Testis (tissue), 3 donors: ENCODE results near the gene PPY. TPM values are rescaled to one million over a fixed set of nuclear protein-coding genes. Genes with fewer than 3 reads are reported as not detected.

ENCODE experiments used
- DNase-seq: peaks from one replicate; pipeline ENCODE4 v3.0.0-alpha.2; 2019
- H3K27ac ChIP-seq, 2 donors: fragments of 200-600 bp; sonication (generic); one replicate each; pipeline ENCODE4 v1.5.1; 2019
- H3K27me3 ChIP-seq: fragments of 200-600 bp; sonication (generic); one replicate; pipeline ENCODE4 v1.5.1; 2019
- H3K36me3 ChIP-seq: fragments of 200-600 bp; sonication (generic); one replicate; pipeline ENCODE4 v1.5.1; 2017; ENCODE audit warnings: low read depth; ENCODE audit errors: missing control alignments
- H3K4me1 ChIP-seq: fragments of 200-600 bp; sonication (generic); one replicate; pipeline ENCODE4 v1.5.1; 2019
- H3K4me3 ChIP-seq, 2 donors: fragments of 200-600 bp; sonication (generic); one replicate each; pipeline ENCODE4 v1.5.1; 2017 to 2019
- H3K9me3 ChIP-seq: fragments of 200-600 bp; sonication (generic); one replicate; pipeline ENCODE4 v1.5.1; 2017
- POLR2A ChIP-seq: fragments of 450-650 bp; IDR thresholded peaks from one replicate; pipeline ENCODE4 v1.6.1; 2017; ENCODE audit warnings: antibody characterized with exemption, mild to moderate bottlenecking, moderate library complexity
- WGBS, 2 donors: methylation state at CpG; one replicate each; pipeline ENCODE4 v1.1.5; 2018; 5-methylcytosine and 5-hydroxymethylcytosine counted together
- intact Hi-C: fragments of 100-400 bp; cut with DNase I; formaldehyde crosslinking; loops from one replicate; pipeline ENCODE4 v1.15.1; 2023; ENCODE audit warnings: low total_unique reads
- polyA plus RNA-seq: library from polyadenylated mRNA; stranded (reverse); fragments of 350-450 nt; fragmentation: Illumina TruSeq; extraction: RNeasy Lipid Tissue Mini Kit (QIAGEN cat#74804); gene quantifications from one replicate; pipeline ENCODE4 v1.2.3, GENCODE V29; 2014; ENCODE audit warnings: low read depth, low replicate concordance; ENCODE audit not compliant: insufficient read depth
- total RNA-seq, 2 donors: library from RNA; depleted of rRNA; stranded (reverse); fragments of >200 nt; gene quantifications; one replicate each; pipeline ENCODE4 v1.2.3, GENCODE V29; 2016
- TF ChIP-seq, protein P1 (sequence below), 3 experiments: fragments of 450-650 bp in 2 of 3; fragments of 200-600 bp in 1 of 3; sonication (generic) in 1 of 3; IDR thresholded peaks; one replicate each; pipeline ENCODE4 v1.5.1; 2016 to 2019; ENCODE audit warnings: antibody characterized with exemption in 3 of 3, mild to moderate bottlenecking in 2 of 3, moderate library complexity in 1 of 3

Gene PPY
- total and polyA plus RNA-seq, 3 donors from 2014 or later, result 0.99 TPM; not detected in 2

GRCh38 chr17:43920500-43921095 is 21.7 kb downstream of the PPY start:
- no peak for DNase-seq
- peaks cover 9% of the 10 kb centered on the region for H3K4me1 ChIP-seq
- no peak overlapping the region for H3K27ac ChIP-seq
- WGBS, 2 donors, result 60 to 77% methylated on average over 6 to 10 of the region's 10 CpGs
- no peaks in the 10 kb centered on the region for H3K9me3 ChIP-seq
- no peaks in the 10 kb centered on the region for H3K27me3 ChIP-seq
- no peak overlapping the region for H3K4me3 ChIP-seq
- TF ChIP-seq, protein P1, sequence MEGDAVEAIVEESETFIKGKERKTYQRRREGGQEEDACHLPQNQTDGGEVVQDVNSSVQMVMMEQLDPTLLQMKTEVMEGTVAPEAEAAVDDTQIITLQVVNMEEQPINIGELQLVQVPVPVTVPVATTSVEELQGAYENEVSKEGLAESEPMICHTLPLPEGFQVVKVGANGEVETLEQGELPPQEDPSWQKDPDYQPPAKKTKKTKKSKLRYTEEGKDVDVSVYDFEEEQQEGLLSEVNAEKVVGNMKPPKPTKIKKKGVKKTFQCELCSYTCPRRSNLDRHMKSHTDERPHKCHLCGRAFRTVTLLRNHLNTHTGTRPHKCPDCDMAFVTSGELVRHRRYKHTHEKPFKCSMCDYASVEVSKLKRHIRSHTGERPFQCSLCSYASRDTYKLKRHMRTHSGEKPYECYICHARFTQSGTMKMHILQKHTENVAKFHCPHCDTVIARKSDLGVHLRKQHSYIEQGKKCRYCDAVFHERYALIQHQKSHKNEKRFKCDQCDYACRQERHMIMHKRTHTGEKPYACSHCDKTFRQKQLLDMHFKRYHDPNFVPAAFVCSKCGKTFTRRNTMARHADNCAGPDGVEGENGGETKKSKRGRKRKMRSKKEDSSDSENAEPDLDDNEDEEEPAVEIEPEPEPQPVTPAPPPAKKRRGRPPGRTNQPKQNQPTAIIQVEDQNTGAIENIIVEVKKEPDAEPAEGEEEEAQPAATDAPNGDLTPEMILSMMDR (IDR thresholded peaks at IDR 0.05), result no peak
- TF ChIP-seq POLR2A, result no peak
- H3K36me3 ChIP-seq, result no peaks in the 10 kb centered on the region
- intact Hi-C loops, result no loop called here

DNA sequence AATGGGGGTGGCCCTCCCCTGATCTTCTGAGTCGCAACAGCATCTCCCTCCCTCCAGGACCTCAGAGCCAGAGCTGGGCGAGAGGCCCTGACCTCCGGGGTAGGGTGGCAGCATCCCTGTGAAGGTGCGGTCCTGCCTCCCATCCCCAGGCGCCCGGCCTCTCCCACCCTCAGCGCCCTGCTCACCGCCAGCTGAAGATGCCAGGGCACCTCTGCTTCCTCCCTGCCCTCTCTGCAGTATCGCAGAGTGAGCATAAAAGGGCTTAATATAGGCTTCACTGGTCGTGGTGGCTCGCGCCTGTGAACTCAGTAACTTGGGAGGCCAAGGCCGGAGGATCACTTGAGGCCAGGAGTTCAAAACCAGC is 24.3 kb downstream of the PPY start:
- H3K27me3 ChIP-seq, result no peaks in the 10 kb centered on the region

GRCh38 chr17:43917348-43918025 is 24.8 kb downstream of the PPY start:
- Histone ChIP-seq H3K27me3 (no peaks in the 10 kb centered on the region), H3K36me3 (no peaks in the 10 kb centered on the region), H3K4me3 (peak overlapping the region; percentile 26 to 53), H3K4me1 (peaks cover 9% of the 10 kb centered on the region), H3K9me3 (no peaks in the 10 kb centered on the region), H3K27ac (peak overlapping the region in 1 of 2 donors; percentile 24)
- intact Hi-C loops, result no loop called here
- TF ChIP-seq POLR2A, result no peak
- TF ChIP-seq, protein P1 (IDR thresholded peaks at IDR 0.05), result peak in 2 of 3 experiments; percentile 39 to 46
- peak; percentile 70 for DNase-seq
- 16 to 17% methylated on average over 24 to 43 of the region's 43 CpGs for WGBS, 2 donors

More for the DNA sequence above, 24.3 kb downstream of the PPY start:
- Histone ChIP-seq H3K27ac (no peak overlapping the region), H3K4me3 (peak overlapping the region; percentile 26 to 53), H3K4me1 (peaks cover 9% of the 10 kb centered on the region), H3K9me3 (no peaks in the 10 kb centered on the region), H3K36me3 (no peaks in the 10 kb centered on the region)
- intact Hi-C loops, result no loop called here
- TF ChIP-seq, protein P1 (IDR thresholded peaks at IDR 0.05), result peak in 1 of 3 experiments; percentile 2
- no peak for TF ChIP-seq POLR2A
- WGBS, 2 donors, result 50 to 74% methylated on average over 4 to 13 of the region's 13 CpGs
- DNase-seq, result no peak

GRCh38 chr17:43917016-43917347 is 25.3 kb downstream of the PPY start:
- H3K4me1 ChIP-seq, result peaks cover 9% of the 10 kb centered on the region
- H3K27ac ChIP-seq, result no peak overlapping the region
- intact Hi-C loops, result no loop called here
- H3K9me3 ChIP-seq, result no peaks in the 10 kb centered on the region
- H3K27me3 ChIP-seq, result no peaks in the 10 kb centered on the region
- 68 to 75% methylated on average over 5 to 8 of the region's 8 CpGs for WGBS, 2 donors
- no peaks in the 10 kb centered on the region for H3K36me3 ChIP-seq
- peak overlapping the region in 1 of 2 donors; percentile 53 for H3K4me3 ChIP-seq
- no peak for DNase-seq
- TF ChIP-seq POLR2A, result no peak
- TF ChIP-seq, protein P1 (IDR thresholded peaks at IDR 0.05), result no peak

DNA sequence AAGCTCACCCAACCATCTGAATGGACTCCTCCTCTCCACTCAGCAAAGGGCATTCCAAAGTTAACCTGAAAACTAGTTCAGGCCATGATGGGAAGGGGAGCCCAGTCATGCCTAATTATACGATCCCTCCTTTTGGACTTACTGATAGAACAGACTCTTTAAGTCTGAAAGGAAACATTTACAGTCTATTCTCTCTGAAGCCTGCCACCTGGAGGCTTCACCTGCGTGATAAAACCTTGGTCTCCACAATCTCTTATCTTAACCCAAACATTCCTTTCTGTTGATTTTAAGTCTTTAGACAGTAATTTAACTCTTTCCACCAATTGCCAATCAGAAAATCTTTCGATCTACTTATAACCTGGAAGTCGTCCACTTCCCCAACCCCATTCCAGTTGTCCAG is 25.9 kb downstream of the PPY start:
- H3K4me1 ChIP-seq, result peaks cover 9% of the 10 kb centered on the region
- no peaks in the 10 kb centered on the region for H3K27me3 ChIP-seq
- TF ChIP-seq, protein P1 (IDR thresholded peaks at IDR 0.05), result no peak
- no peak for TF ChIP-seq POLR2A
- H3K4me3 ChIP-seq, result no peak overlapping the region
- H3K36me3 ChIP-seq, result no peaks in the 10 kb centered on the region
- H3K27ac ChIP-seq, result no peak overlapping the region
- 81 to 84% methylated on average over 4 of the region's 4 CpGs for WGBS, 2 donors
- no peak for DNase-seq
- no peaks in the 10 kb centered on the region for H3K9me3 ChIP-seq
- intact Hi-C loops, result no loop called here
